T1000 (cell line): ENCODE results near the gene BET1L.
A peak's percentile ranks its signal among the peaks of the same experiment; 100 is the strongest.

Experiments used
- DNase-seq: peaks from one replicate; lab custom pipeline; 2025; ENCODE audit warnings: mixed read lengths; lab: John Stamatoyannopoulos, UW

BET1L gene

DNA sequence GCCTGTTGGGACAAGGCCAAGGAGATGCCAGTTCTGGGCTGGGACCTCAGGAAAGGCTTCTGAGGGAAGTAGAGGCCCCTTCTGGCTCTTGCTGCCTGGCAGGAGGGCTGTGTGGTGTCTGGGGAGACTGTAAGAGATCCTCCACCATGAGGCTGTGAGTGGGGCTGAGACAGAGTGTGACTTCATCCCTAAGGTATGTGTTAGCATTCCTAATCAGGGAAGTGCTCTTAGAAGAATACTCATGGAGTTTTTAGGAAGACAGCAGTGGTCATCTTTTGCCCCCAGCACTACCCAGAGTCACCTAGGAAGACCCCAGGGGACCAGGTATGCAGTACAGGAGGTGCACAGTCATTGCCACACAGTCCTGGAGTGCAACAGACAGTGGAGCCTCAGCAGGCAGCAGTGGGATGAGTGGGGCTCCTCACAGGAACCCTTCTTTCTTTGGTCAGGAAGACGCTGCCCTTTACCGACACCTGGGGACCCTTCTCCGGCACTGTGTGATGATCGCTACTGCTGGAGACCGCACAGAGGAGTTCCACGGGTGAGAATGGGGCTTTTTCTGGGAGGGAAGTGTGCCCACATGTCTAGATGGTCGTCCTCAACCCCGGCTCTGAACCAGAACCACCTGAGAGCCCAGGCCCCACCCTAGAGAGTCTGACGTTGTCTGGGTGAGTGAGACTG lies 3.1 kb upstream of the BET1L start:
- peak; percentile 28 for DNase-seq

DNA sequence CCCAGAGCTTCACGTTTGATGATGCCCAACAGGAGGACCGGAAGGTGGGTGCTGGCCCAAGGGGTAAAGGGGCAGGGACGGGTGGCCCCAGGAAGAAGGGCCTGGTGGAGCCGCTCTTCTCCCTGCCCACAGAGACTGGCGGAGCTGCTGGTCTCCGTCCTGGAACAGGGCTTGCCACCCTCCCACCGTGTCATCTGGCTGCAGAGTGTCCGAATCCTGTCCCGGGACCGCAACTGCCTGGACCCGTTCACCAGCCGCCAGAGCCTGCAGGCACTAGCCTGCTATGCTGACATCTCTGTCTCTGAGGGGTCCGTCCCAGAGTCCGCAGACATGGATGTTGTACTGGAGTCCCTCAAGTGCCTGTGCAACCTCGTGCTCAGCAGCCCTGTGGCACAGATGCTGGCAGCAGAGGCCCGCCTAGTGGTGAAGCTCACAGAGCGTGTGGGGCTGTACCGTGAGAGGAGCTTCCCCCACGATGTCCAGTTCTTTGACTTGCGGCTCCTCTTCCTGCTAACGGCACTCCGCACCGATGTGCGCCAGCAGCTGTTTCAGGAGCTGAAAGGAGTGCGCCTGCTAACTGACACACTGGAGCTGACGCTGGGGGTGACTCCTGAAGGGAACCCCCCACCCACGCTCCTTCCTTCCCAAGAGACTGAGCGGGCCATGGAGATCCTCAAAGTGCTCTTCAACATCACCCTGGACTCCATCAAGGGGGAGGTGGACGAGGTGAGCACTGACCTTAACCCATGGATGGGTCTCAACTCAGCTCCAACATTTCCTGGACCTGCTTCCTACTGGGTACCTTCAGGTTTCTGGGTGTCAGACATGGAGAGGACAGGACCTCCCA lies 2.3 kb upstream of the BET1L start:
- no peak for DNase-seq

- DNase-seq, result no peak
These were observed 1.7 kb upstream of the BET1L start for GRCh38 chr11:208917-209260.

DNA sequence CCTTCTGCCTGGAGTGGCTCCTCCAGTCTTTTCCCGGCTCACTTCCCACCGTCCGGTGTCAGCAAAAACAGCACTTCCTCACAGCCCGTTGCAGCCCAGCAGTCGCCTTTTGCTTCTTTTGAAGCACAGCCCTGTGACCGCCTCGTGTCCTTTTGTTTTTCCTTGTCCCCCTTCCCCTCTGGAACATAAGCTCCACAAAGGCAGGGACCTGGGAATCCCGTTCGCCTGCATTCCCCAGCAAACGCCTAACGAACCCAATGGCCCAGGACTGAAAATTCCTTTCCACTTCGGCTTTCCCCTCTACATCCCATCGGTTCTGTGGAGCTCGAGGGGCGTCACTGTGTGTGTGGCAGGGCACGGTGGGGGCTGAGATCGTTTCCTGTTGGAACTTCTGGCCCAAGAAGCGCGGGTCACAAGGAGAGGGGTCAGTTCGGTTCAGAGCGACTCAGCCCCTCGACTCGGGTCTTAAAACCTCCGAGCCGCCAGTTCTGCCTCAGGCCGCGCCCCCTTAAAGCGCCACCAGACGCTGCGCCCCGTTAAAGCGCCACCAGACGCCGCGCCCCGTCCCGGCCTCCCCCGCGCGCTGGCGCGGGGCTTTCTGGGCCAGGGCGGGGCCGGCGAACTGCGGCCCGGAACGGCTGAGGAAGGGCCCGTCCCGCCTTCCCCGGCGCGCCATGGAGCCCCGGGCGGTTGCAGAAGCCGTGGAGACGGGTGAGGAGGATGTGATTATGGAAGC lies 1.1 kb upstream of the BET1L start:
- peak; percentile 24 for DNase-seq

DNA sequence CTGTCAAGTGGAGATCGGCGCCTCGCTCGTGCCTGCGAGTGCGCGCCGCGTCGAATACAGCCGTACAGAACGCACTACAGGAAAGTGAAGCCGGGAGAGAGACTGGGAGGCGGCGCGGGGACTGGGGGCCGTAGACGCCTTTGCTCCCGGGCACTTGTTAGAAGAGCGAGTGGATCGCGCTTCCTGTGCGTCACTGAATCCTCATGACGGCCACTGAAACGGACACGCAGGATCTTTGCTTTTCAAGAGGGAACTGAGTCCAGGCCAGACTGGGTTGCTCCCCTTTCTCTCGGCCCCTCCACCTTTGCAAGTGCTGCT lies 623 bp upstream of the BET1L start:
- DNase-seq, result no peak

GRCh38 chr11:206526-207207 lies 532 bp downstream of the BET1L start:
- no peak for DNase-seq

GRCh38 chr11:206002-206384 lies 1.2 kb downstream of the BET1L start:
- DNase-seq, result no peak

- DNase-seq, result no peak
These were observed 1.8 kb downstream of the BET1L start for GRCh38 chr11:205221-206001.

DNA sequence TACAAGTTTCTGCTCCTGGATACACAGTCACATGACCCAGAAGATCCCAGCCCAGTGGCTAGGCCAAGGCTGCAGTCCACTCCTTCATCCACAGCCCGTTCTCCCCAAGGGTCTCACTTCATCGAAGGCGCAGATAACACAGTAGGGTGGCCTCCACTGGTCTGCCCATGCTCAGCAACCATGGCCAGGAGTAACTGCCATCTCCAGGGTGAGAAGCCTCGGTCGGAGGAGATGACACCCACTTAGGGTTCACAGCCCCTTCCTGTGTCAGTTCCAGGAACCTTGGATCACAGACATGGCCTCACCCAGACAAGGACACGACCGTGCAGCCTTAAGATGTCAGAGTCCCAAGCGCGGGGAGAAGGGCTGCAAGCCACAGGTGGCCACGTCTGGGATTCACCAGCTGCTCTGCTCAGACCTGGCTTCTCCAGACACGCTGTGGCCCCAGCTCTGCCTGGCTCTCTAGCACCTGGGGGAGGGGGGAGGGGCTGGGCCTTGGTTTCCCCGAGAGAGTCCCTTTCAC lies 2.6 kb downstream of the BET1L start:
- no peak for DNase-seq

DNA sequence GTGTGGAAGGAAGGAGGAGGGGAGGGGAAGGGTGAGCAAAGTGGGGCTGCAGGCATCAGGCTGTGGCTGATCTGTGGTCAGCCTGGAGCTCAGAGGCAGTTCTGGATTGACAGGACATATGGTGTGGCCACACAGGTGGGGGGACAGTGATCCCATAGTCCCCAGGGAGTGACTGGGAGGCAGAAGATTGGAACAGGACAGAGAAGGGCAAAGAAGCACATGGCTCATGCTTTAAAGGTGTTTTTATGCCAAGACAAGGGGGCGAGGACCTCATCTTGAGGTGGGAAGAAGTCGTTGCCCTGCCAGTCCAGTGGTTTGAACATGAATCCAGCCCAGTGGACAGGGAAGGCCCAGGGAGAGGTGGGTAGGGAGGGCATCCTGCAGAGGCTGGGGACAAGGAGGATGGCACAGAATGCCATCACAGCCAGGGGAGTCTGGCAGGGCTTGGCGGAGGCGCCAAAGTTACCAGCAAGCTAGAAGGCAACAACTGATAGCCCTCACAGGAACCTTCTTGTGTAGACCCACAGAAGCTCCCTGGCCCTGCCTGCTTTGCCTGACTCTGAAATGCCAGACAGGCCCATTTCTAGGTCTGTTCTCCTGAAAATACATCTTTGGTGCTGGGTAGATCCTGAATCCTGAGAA lies 3.1 kb downstream of the BET1L start:
- DNase-seq, result no peak

GRCh38 chr11:203056-203944 lies 3.9 kb downstream of the BET1L start:
- DNase-seq, result no peak

DNA sequence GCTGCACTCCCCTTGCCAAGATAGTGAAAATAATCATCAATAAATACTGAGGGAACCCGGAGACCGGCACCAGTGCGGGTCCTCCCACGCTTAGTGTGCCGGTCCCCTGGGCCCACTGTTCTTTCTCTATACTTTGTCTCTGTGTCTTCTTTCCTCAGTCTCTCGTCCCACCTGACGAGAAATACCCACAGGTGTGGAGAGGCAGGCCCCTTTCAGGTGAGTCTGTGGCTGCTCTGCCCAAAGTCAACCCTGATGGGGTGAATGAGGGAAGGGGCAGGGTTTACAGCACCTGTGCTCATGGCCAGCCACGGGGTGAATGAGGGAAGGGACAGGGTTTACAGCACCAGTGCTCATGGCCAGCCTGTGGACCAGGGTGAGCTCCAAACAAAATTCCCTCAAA lies 4.7 kb downstream of the BET1L start:
- no peak for DNase-seq

GRCh38 chr11:201966-202365 lies 5.2 kb downstream of the BET1L start:
- no peak for DNase-seq

GRCh38 chr11:200224-201003 lies 6.8 kb downstream of the BET1L start:
- DNase-seq, result no peak

DNA sequence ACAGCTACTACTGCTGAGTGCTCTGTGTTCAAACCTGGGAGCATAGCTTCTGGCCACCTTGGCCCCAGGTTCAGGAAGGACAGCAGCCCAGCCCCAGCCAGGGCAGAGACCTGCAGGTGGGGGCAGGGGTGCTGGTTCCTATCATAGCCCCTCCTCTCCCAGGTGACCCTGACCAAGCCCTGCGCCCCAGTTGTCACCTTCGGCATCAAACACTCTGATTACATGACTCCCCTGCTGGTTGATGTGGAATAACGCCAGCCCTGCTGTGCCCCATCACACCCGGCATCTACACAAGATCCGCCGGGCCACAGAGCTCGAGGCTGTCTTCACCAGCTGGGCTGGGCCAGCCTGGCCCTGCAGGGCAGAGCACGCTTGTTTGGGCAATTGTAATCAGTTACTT lies 7.4 kb downstream of the BET1L start:
- no peak for DNase-seq

- no peak for DNase-seq
These were observed 8.1 kb downstream of the BET1L start for GRCh38 chr11:199004-199581.

GRCh38 chr11:198236-198806 lies 8.9 kb downstream of the BET1L start:
- DNase-seq, result no peak

GRCh38 chr11:197741-198235 lies 9.4 kb downstream of the BET1L start:
- no peak for DNase-seq
